ENCODE results near the gene RNF182.
"Not testable (repeated sequence)": the region's sequence is repeated elsewhere in the genome, so short reads cannot be mapped to it uniquely, and the experiment has no call there.

The RNF182 gene

GRCh38 chr6:13917141-13917540 lies 7.6 kb upstream of the RNF182 start:
- no peak for DNase-seq

- DNase-seq, result no peak
Observed at GRCh38 chr6:13918686-13919250, 6.0 kb upstream of the RNF182 start.

GRCh38 chr6:13919861-13920260 lies 4.9 kb upstream of the RNF182 start:
- no peak for DNase-seq

- DNase-seq, result no peak
Observed at GRCh38 chr6:13920552-13920951, 4.2 kb upstream of the RNF182 start.

GRCh38 chr6:13922750-13923149 lies 2.0 kb upstream of the RNF182 start:
- no peak for DNase-seq

- no peak for DNase-seq
Observed at GRCh38 chr6:13923527-13924145, 1.1 kb upstream of the RNF182 start.

- DNase-seq, result no peak
Observed at GRCh38 chr6:13924146-13924948, 405 bp upstream of the RNF182 start.

GRCh38 chr6:13926378-13926777 lies 1.6 kb downstream of the RNF182 start:
- DNase-seq, result no peak

GRCh38 chr6:13927203-13927602 lies 2.5 kb downstream of the RNF182 start:
- no peak for DNase-seq

GRCh38 chr6:13929196-13929595 lies 4.4 kb downstream of the RNF182 start:
- DNase-seq, result no peak

- no peak for DNase-seq
Observed at GRCh38 chr6:13931797-13932402, 7.1 kb downstream of the RNF182 start.

- DNase-seq, result no peak
Observed at GRCh38 chr6:13932785-13933184, 8.0 kb downstream of the RNF182 start.

GRCh38 chr6:13934721-13935120 lies 10.0 kb downstream of the RNF182 start:
- no peak for DNase-seq

GRCh38 chr6:13935190-13935880 lies 10.6 kb downstream of the RNF182 start:
- no peak for DNase-seq

GRCh38 chr6:13935881-13936261 lies 11.1 kb downstream of the RNF182 start:
- DNase-seq, result not testable (repeated sequence)

GRCh38 chr6:13941902-13942301 lies 17.1 kb downstream of the RNF182 start:
- DNase-seq, result no peak

GRCh38 chr6:13943943-13944342 lies 19.2 kb downstream of the RNF182 start:
- DNase-seq, result no peak

- no peak for DNase-seq
Observed at GRCh38 chr6:13946506-13946905, 21.8 kb downstream of the RNF182 start.

- DNase-seq, result no peak
Observed at GRCh38 chr6:13947611-13948178, 22.9 kb downstream of the RNF182 start.

- no peak for DNase-seq
Observed at GRCh38 chr6:13952101-13952500, 27.3 kb downstream of the RNF182 start.

GRCh38 chr6:13953061-13953705 lies 28.4 kb downstream of the RNF182 start:
- no peak for DNase-seq

GRCh38 chr6:13965582-13966127 lies 40.9 kb downstream of the RNF182 start:
- no peak for DNase-seq
